CD14-positive monocyte (primary cell): Measurements from ENCODE around the gene XYLT1. TPM values are rescaled to one million over a fixed set of nuclear protein-coding genes. Genes with fewer than 3 reads are reported as not detected.

Source experiments
- DNase-seq, 3 donors: peaks; one replicate each; pipeline ENCODE4 v3.0.0-alpha.2; 2011 to 2022
- H2AFZ ChIP-seq: 2 replicates; pipeline ENCODE4 v1.6.0; 2012; ENCODE audit warnings: mild to moderate bottlenecking, low read depth, low read length, inconsistent platforms; ENCODE audit not compliant: insufficient read depth, poor library complexity, severe bottlenecking
- H3K27ac ChIP-seq, 2 donors: 1 replicate in 1 of 2; 2 replicates in 1 of 2; pipeline ENCODE4 v1.5.1; 2012 to 2013; ENCODE audit warnings: low read length in 2 of 2, control low read depth in 1 of 2, inconsistent platforms in 1 of 2, low read depth in 1 of 2, mild to moderate bottlenecking in 1 of 2
- H3K27me3 ChIP-seq, 2 donors: one replicate each; pipeline versions ENCODE4 v1.6.0 to v1.6.1; 2011 to 2013; ENCODE audit warnings: low read length in 2 of 2; ENCODE audit not compliant: control insufficient read depth in 2 of 2, insufficient read depth in 2 of 2
- H3K36me3 ChIP-seq, 2 donors: replicated peaks in 1 of 2; 1 replicate in 1 of 2; 2 replicates in 1 of 2; pipeline versions ENCODE4 v1.5.1 to v1.6.1; 2012 to 2013; ENCODE audit warnings: low read length in 2 of 2, control low read depth in 1 of 2, inconsistent platforms in 1 of 2, mild to moderate bottlenecking in 1 of 2; ENCODE audit not compliant: insufficient read depth in 2 of 2, control insufficient read depth in 1 of 2
- H3K4me1 ChIP-seq, 2 donors: 1 replicate in 1 of 2; 2 replicates in 1 of 2; pipeline versions ENCODE4 v1.5.1 to v1.6.1; 2012 to 2013; ENCODE audit warnings: low read length in 2 of 2, control low read depth in 1 of 2, inconsistent platforms in 1 of 2, mild to moderate bottlenecking in 1 of 2, moderate library complexity in 1 of 2; ENCODE audit not compliant: insufficient read depth in 2 of 2, control insufficient read depth in 1 of 2
- H3K4me2 ChIP-seq: replicated peaks from 2 replicates; pipeline ENCODE3; 2012; ENCODE audit warnings: low read length, moderate library complexity, mild to moderate bottlenecking; ENCODE audit not compliant: poor library complexity, severe bottlenecking; ENCODE audit errors: extremely low read depth
- H3K4me3 ChIP-seq, 3 experiments: fragments of 200-600 bp in 1 of 3; sonication (generic) in 1 of 3; replicated peaks in 1 of 3; 1 replicate in 2 of 3; 2 replicates in 1 of 3; pipeline ENCODE4 v1.5.1; 2011 to 2013; ENCODE audit warnings: low read length in 3 of 3, mild to moderate bottlenecking in 3 of 3, control low read depth in 2 of 3, low read depth in 2 of 3, inconsistent platforms in 1 of 3, moderate library complexity in 1 of 3
- H3K79me2 ChIP-seq: 2 replicates; pipeline ENCODE4 v1.6.0; 2012; ENCODE audit warnings: mild to moderate bottlenecking, control low read depth, inconsistent platforms, low read length, moderate library complexity; ENCODE audit not compliant: insufficient read depth
- H3K9ac ChIP-seq: 2 replicates; pipeline ENCODE4 v1.6.0; 2017; ENCODE audit warnings: low read length, mild to moderate bottlenecking; ENCODE audit not compliant: insufficient read depth, poor library complexity, severe bottlenecking
- H3K9me3 ChIP-seq, 2 donors: replicated peaks in 1 of 2; 1 replicate in 1 of 2; 2 replicates in 1 of 2; pipeline versions ENCODE4 v1.5.1 to v1.6.1; 2012 to 2013; ENCODE audit warnings: low read length in 2 of 2, control low read depth in 1 of 2; ENCODE audit not compliant: control insufficient read depth in 1 of 2, insufficient read depth in 1 of 2
- H4K20me1 ChIP-seq: 2 replicates; pipeline ENCODE4 v1.6.0; 2012; ENCODE audit warnings: mild to moderate bottlenecking, low read length, control low read depth, moderate library complexity; ENCODE audit not compliant: insufficient read depth
- H3K27ac Mint-ChIP-seq, 7 donors: one replicate each; pipeline ENCODE4 v1.8.0; 2020; ENCODE audit warnings: mild to moderate bottlenecking in 7 of 7, mixed read lengths in 7 of 7, moderate library complexity in 6 of 7, inconsistent platforms in 2 of 7
- H3K27me3 Mint-ChIP-seq, 3 donors: one replicate each; pipeline ENCODE4 v1.8.0; 2021 to 2022; ENCODE audit warnings: low read depth in 3 of 3, mild to moderate bottlenecking in 3 of 3, mixed read lengths in 3 of 3, moderate library complexity in 3 of 3, inconsistent platforms in 1 of 3
- H3K36me3 Mint-ChIP-seq, 2 donors: one replicate each; pipeline ENCODE4 v1.8.0; 2020; ENCODE audit warnings: mixed read lengths in 2 of 2, inconsistent platforms in 1 of 2, mild to moderate bottlenecking in 1 of 2
- H3K4me1 Mint-ChIP-seq: one replicate; pipeline ENCODE4 v1.8.0; 2020; ENCODE audit warnings: mild to moderate bottlenecking, mixed read lengths
- H3K4me3 Mint-ChIP-seq, 2 donors: one replicate each; pipeline ENCODE4 v1.8.0; 2020; ENCODE audit warnings: mild to moderate bottlenecking in 2 of 2, mixed read lengths in 2 of 2, moderate library complexity in 1 of 2
- H3K9me3 Mint-ChIP-seq, 7 donors: one replicate each; pipeline ENCODE4 v1.8.0; 2020 to 2022; ENCODE audit warnings: mixed read lengths in 7 of 7, mild to moderate bottlenecking in 6 of 7, moderate library complexity in 6 of 7, inconsistent platforms in 2 of 7
- WGBS: methylation state at CpG from one replicate; pipeline ENCODE4 v1.1.5; 2013; ENCODE audit warnings: missing lambda C conversion rate; ENCODE audit not compliant: insufficient coverage; 5-methylcytosine and 5-hydroxymethylcytosine counted together
- intact Hi-C, 2 donors: fragments of 100-400 bp; cut with micrococcal nuclease; formaldehyde crosslinking; loops; one replicate each; pipeline versions ENCODE4 v1.15.0 to v1.15.1; 2023
- polyA plus RNA-seq, 3 donors: library from polyadenylated mRNA; depleted of rRNA in 1 of 3; unstranded in 2 of 3; stranded (reverse) in 1 of 3; fragments of 300-500 nt in 2 of 3; fragments of >200 nt in 1 of 3; fragmentation: Illumina TruSeq in 2 of 3; gene quantifications; 1 replicate in 2 of 3; 2 replicates in 1 of 3; pipeline ENCODE4 v1.2.3, GENCODE V29; 2012 to 2021
- TF ChIP-seq, protein P1 (sequence below): fragments of 200-600 bp; IDR thresholded peaks from one replicate; pipeline ENCODE4 v1.8.0; 2022; ENCODE audit warnings: antibody characterized with exemption, mild to moderate bottlenecking

The XYLT1 gene
- polyA plus RNA-seq, 3 donors = 0.51 to 9.4 (median 1.6) TPM

DNA sequence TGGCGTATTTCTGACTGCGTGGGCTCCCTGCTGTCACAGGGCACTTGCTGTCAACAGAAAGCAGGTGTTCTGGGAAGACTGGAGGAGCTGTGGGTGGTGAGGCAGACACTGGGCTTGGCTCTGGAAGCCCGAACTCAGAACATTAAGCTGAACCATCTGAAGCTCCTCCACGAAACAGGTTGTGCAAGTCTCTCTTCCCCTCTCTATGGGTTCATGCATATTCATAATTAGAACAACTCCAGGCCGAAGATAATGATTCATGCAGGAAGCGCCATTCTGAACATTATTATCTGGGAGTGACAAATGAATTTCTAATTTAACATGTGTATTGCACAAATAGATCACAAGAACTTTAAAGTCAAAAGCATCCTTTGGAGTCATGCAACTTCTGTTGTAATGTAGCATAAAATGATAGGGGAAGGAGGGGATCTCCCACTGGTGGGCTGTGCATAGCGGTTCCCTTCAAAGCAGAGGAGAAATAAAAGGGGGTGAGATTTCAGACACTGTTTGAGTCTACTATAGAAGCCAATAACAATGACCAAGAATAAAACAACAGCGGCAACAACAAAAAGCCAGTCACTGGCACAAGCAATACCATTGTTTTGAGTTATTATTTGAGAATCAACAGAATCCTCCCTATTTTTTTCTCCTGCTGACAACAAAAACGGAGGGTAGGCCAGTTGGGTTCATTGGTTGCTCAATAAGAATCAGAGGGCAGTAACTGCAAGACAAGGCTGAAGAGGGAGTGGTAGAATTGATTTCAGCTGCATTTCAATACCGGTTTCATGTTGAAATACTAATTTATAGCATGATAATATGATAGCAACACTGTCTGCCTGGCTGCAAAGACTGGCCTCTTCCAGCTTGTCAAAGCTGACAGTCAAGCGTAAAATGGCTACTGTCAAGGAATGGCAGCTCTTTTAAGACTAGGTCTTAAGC lies 407.3 kb downstream of the XYLT1 start:
- peaks cover 0 to 3% (median 2%) of the 10 kb centered on the region in 3 donors for H3K27me3 Mint-ChIP-seq
- Histone ChIP-seq H2AFZ (peak overlapping the region; percentile 43), H3K27ac (peak overlapping the region; percentile 26 to 76), H3K79me2 (no peaks in the 10 kb centered on the region), H3K9ac (no peak overlapping the region), H3K4me1 (peaks cover 28 to 32% of the 10 kb centered on the region in 2 donors), H3K4me3 (peak overlapping the region in 1 of 3 experiments; percentile 7), H3K27me3 (no peaks in the 10 kb centered on the region), H4K20me1 (no peaks in the 10 kb centered on the region), H3K36me3 (no peaks in the 10 kb centered on the region), H3K4me2 (peak overlapping the region; percentile 14), H3K9me3 (no peaks in the 10 kb centered on the region)
- H3K4me1 Mint-ChIP-seq = peaks cover 26% of the 10 kb centered on the region
- peak overlapping the region in 1 of 2 donors; percentile 64 for H3K4me3 Mint-ChIP-seq
- 33% methylated on average over 3 of the region's 11 CpGs for WGBS
- TF ChIP-seq, protein P1, sequence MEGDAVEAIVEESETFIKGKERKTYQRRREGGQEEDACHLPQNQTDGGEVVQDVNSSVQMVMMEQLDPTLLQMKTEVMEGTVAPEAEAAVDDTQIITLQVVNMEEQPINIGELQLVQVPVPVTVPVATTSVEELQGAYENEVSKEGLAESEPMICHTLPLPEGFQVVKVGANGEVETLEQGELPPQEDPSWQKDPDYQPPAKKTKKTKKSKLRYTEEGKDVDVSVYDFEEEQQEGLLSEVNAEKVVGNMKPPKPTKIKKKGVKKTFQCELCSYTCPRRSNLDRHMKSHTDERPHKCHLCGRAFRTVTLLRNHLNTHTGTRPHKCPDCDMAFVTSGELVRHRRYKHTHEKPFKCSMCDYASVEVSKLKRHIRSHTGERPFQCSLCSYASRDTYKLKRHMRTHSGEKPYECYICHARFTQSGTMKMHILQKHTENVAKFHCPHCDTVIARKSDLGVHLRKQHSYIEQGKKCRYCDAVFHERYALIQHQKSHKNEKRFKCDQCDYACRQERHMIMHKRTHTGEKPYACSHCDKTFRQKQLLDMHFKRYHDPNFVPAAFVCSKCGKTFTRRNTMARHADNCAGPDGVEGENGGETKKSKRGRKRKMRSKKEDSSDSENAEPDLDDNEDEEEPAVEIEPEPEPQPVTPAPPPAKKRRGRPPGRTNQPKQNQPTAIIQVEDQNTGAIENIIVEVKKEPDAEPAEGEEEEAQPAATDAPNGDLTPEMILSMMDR = no peak
- no peaks in the 10 kb centered on the region for H3K36me3 Mint-ChIP-seq
- peak overlapping the region; percentile 79 to 94 (median 90) for H3K27ac Mint-ChIP-seq
- peaks cover 0 to 5% (median 3%) of the 10 kb centered on the region in 7 donors for H3K9me3 Mint-ChIP-seq
- intact Hi-C loops = no loop called here
- DNase-seq = peak; percentile 76 to 88 (median 85)

DNA sequence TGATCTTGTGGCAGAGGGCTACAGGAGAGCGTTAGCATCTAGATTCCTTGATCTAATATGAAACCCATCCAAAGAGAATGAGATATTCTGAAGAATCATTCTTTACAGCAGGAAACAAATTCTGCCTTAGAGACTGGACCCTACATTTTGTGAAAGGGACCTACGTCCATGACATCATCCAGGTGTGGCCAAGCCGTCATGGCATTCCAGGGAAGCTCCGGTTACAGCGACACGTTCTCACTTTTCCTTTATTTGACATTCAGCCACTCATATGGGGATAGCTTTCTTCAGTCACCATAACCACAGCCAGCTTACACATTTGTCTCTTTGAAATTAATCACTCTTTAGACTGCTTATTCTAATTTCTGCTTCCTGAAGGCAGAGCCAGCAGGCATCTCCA lies 408.1 kb downstream of the XYLT1 start:
- Histone ChIP-seq H3K4me2 (peak overlapping the region; percentile 14), H2AFZ (peak overlapping the region; percentile 43), H3K9ac (no peak overlapping the region), H3K79me2 (no peaks in the 10 kb centered on the region), H3K27ac (peak overlapping the region; percentile 26 to 76), H3K4me1 (peaks cover 21 to 25% of the 10 kb centered on the region in 2 donors), H3K36me3 (no peaks in the 10 kb centered on the region), H3K27me3 (no peaks in the 10 kb centered on the region), H4K20me1 (no peaks in the 10 kb centered on the region), H3K9me3 (no peaks in the 10 kb centered on the region), H3K4me3 (no peak overlapping the region)
- Mint-ChIP-seq H3K27me3 (peaks cover 0 to 3% (median 2%) of the 10 kb centered on the region in 3 donors), H3K9me3 (peaks cover 0 to 3% (median 0%) of the 10 kb centered on the region in 7 donors), H3K4me3 (peak overlapping the region in 1 of 2 donors; percentile 64), H3K27ac (peak overlapping the region; percentile 79 to 94 (median 84)), H3K4me1 (peaks cover 22% of the 10 kb centered on the region), H3K36me3 (no peaks in the 10 kb centered on the region)
- DNase-seq = no peak
- 96% methylated on average over 4 of the region's 6 CpGs for WGBS
- TF ChIP-seq, protein P1 = no peak
- intact Hi-C loops = no loop called here
